Glutamatergic neuron (in vitro differentiated cells): Measurements from ENCODE around the gene TMED8. TPM values are rescaled to one million over a fixed set of nuclear protein-coding genes. Genes with fewer than 3 reads are reported as not detected.

ENCODE experiments used
- DNase-seq: peaks from one replicate; pipeline ENCODE4 v3.0.0; 2022
- H3K27ac Mint-ChIP-seq: one replicate; pipeline ENCODE4 v1.8.0; 2020; ENCODE audit warnings: mild to moderate bottlenecking, mixed read lengths, inconsistent platforms; ENCODE audit not compliant: unreplicated experiment
- H3K27me3 Mint-ChIP-seq: one replicate; pipeline ENCODE4 v1.8.0; 2020; ENCODE audit warnings: mild to moderate bottlenecking, moderate library complexity, mixed read lengths, inconsistent platforms; ENCODE audit not compliant: unreplicated experiment
- H3K36me3 Mint-ChIP-seq: one replicate; pipeline ENCODE4 v1.8.0; 2020; ENCODE audit warnings: mild to moderate bottlenecking, mixed read lengths, inconsistent platforms; ENCODE audit not compliant: unreplicated experiment
- H3K4me1 Mint-ChIP-seq: one replicate; pipeline ENCODE4 v1.8.0; 2020; ENCODE audit warnings: mild to moderate bottlenecking, low read depth, mixed read lengths, inconsistent platforms; ENCODE audit not compliant: unreplicated experiment
- H3K4me3 Mint-ChIP-seq: one replicate; pipeline ENCODE4 v1.8.0; 2020; ENCODE audit warnings: mild to moderate bottlenecking, mixed read lengths, inconsistent platforms; ENCODE audit not compliant: unreplicated experiment
- H3K9me3 Mint-ChIP-seq: one replicate; pipeline ENCODE4 v1.8.0; 2020; ENCODE audit warnings: mild to moderate bottlenecking, moderate library complexity, mixed read lengths, inconsistent platforms; ENCODE audit not compliant: unreplicated experiment
- total RNA-seq: library from RNA; stranded (reverse); fragmentation: NEBNext Ultra II Directional; extraction: Animal tissue kit (Norgen Biotek cat#: 25700); gene quantifications from one replicate; pipeline ENCODE4 v1.2.1, GENCODE V29; 2021; ENCODE audit not compliant: unreplicated experiment
- TF ChIP-seq, protein P1 (sequence below): fragments of 200-600 bp; sonication (generic); IDR thresholded peaks from one replicate; pipeline ENCODE4 v1.5.0; 2021; ENCODE audit not compliant: partially characterized antibody, unreplicated experiment

The TMED8 gene
- total RNA-seq, 1 donor from 2014 or later = 9.8 TPM

DNA sequence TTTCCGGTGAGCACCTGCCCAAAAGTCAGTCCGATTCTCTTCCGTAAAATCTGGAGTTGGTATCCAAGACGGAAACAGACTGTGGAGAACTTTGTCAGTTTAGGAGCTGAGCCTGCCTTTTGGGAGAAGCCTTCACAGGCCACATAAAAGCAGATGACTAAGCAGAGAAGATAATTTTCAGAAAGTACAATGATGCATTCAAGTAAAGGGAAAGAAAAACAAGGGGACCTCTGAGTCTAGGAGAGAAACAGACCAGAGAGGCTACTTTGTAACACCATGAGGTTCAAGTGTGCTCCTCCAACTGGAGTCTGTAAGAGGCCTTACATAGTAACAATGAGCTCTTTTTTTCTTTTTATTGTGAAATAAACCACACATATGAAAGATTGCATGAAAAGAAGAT is 21.1 kb downstream of the TMED8 start:
- Mint-ChIP-seq H3K4me3 (no peak overlapping the region), H3K27ac (no peak overlapping the region), H3K36me3 (no peaks in the 10 kb centered on the region), H3K4me1 (no peaks in the 10 kb centered on the region), H3K9me3 (no peaks in the 10 kb centered on the region), H3K27me3 (no peaks in the 10 kb centered on the region)
- TF ChIP-seq, protein P1, sequence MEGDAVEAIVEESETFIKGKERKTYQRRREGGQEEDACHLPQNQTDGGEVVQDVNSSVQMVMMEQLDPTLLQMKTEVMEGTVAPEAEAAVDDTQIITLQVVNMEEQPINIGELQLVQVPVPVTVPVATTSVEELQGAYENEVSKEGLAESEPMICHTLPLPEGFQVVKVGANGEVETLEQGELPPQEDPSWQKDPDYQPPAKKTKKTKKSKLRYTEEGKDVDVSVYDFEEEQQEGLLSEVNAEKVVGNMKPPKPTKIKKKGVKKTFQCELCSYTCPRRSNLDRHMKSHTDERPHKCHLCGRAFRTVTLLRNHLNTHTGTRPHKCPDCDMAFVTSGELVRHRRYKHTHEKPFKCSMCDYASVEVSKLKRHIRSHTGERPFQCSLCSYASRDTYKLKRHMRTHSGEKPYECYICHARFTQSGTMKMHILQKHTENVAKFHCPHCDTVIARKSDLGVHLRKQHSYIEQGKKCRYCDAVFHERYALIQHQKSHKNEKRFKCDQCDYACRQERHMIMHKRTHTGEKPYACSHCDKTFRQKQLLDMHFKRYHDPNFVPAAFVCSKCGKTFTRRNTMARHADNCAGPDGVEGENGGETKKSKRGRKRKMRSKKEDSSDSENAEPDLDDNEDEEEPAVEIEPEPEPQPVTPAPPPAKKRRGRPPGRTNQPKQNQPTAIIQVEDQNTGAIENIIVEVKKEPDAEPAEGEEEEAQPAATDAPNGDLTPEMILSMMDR = no peak
- DNase-seq = no peak

GRCh38 chr14:77353469-77354141 is 23.3 kb downstream of the TMED8 start:
- TF ChIP-seq, protein P1 = no peak
- H3K36me3 Mint-ChIP-seq = no peaks in the 10 kb centered on the region
- no peaks in the 10 kb centered on the region for H3K4me1 Mint-ChIP-seq
- no peaks in the 10 kb centered on the region for H3K9me3 Mint-ChIP-seq
- no peak for DNase-seq
- no peak overlapping the region for H3K4me3 Mint-ChIP-seq
- no peaks in the 10 kb centered on the region for H3K27me3 Mint-ChIP-seq
- H3K27ac Mint-ChIP-seq = no peak overlapping the region

GRCh38 chr14:77347751-77348150 is 29.1 kb downstream of the TMED8 start:
- H3K27ac Mint-ChIP-seq = no peak overlapping the region
- DNase-seq = no peak
- H3K36me3 Mint-ChIP-seq = no peaks in the 10 kb centered on the region
- TF ChIP-seq, protein P1 = no peak
- peaks cover 13% of the 10 kb centered on the region for H3K4me1 Mint-ChIP-seq
- H3K4me3 Mint-ChIP-seq = no peak overlapping the region
- peaks cover 2% of the 10 kb centered on the region for H3K27me3 Mint-ChIP-seq
- peaks cover 4% of the 10 kb centered on the region for H3K9me3 Mint-ChIP-seq

- no peak for DNase-seq
- no peak overlapping the region for H3K27ac Mint-ChIP-seq
- TF ChIP-seq, protein P1 = no peak
- H3K4me3 Mint-ChIP-seq = no peak overlapping the region
- peaks cover 2% of the 10 kb centered on the region for H3K27me3 Mint-ChIP-seq
- H3K9me3 Mint-ChIP-seq = peaks cover 4% of the 10 kb centered on the region
- H3K4me1 Mint-ChIP-seq = peaks cover 13% of the 10 kb centered on the region
- no peaks in the 10 kb centered on the region for H3K36me3 Mint-ChIP-seq
Measured at GRCh38 chr14:77346495-77346894, 30.4 kb downstream of the TMED8 start.

DNA sequence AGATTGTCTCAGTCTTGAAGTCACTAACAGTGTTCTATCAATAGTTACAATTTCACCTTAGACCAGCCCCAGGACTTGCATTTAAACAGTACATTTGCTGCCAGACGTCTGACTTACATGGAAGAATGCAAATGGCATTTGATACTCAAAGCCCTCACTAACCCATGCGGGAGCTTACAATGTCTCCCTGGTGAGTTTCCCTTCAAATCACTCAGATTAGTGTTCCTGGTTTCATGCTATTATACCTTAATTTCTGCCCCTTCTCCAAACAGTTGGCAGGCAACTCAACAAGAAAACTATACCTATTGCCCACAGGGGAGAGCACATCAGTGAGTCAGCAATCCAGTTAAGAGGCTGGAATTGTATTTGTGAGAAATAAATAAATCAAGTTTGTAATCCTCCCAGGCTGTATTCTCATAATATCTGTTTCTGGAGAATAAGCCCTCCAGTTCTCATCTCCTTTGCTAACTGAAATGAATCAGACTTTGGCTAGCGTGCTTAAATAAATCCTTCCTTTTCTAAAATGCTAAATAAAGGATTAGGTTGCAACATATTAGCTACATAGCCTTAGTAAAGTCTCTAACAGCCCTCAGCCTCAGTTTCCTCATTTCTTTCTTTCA is 32.4 kb downstream of the TMED8 start:
- TF ChIP-seq, protein P1 = no peak
- DNase-seq = no peak

More for the DNA sequence above, 32.4 kb downstream of the TMED8 start:
- Mint-ChIP-seq H3K27ac (no peak overlapping the region), H3K27me3 (peaks cover 2% of the 10 kb centered on the region), H3K9me3 (peaks cover 4% of the 10 kb centered on the region), H3K4me3 (no peak overlapping the region), H3K4me1 (peaks cover 13% of the 10 kb centered on the region), H3K36me3 (no peaks in the 10 kb centered on the region)
